ENCODE data around the gene TNNC2. TPM values are rescaled to one million over a fixed set of nuclear protein-coding genes. Genes with fewer than 3 reads are reported as not detected.

The TNNC2 gene
- total RNA-seq, 2 experiments from 2014 or later, result not detected

GRCh38 chr20:45776931-45777330, 50.2 kb downstream of the TNNC2 start:
- BruUV-seq (replicated peaks), result no TSS peak
- Histone ChIP-seq H2AFZ (ENCODE audit: low read length) (no peak overlapping the region), H3K9me3 (ENCODE audit: low read length) (no peaks in the 10 kb centered on the region), H3K4me3 (ENCODE audit: low read depth, low read length, poor library complexity, severe bottlenecking) (no peak overlapping the region), H3K9me2 (ENCODE audit: insufficient read depth, low read length) (no peaks in the 10 kb centered on the region), H4K20me1 (ENCODE audit: insufficient read depth, low read length) (no peaks in the 10 kb centered on the region), H3K27ac (ENCODE audit: low read depth, low read length, poor library complexity, severe bottlenecking) (no peak overlapping the region), H3K36me3 (ENCODE audit: insufficient read depth, low read length) (no peaks in the 10 kb centered on the region), H3K79me2 (ENCODE audit: insufficient read depth, low read depth, low read length) (no peaks in the 10 kb centered on the region), H3K4me1 (ENCODE audit: insufficient read depth, low read length, poor library complexity, severe bottlenecking) (no peaks in the 10 kb centered on the region), H3K4me2 (ENCODE audit: low read length) (no peak overlapping the region)
- ChIA-PET CTCF (ENCODE audit: unreplicated experiment) (no interaction called here), POLR2A (interaction anchor here (0.5 kb wide), 1 partner anchor 19 kb away, joined by 3 read pairs; no protein-coding TSS in a partner anchor)
- TF ChIP-seq CTCF (conservative IDR thresholded peaks at IDR 0.05; ENCODE audit: low read length), result no peak
- TF ChIP-seq EZH2phosphoT487 (IDR thresholded peaks at IDR 0.05; ENCODE audit: borderline replicate concordance, low read depth, low read length), result no peak
- no peak for DNase-seq (ENCODE audit: low spot score)
- intact Hi-C loops (cut with micrococcal nuclease; ENCODE audit: unreplicated experiment), result no loop called here

- no peaks in the 10 kb centered on the region for H3K79me2 ChIP-seq (ENCODE audit: insufficient read depth, low read depth, low read length)
- CTCF ChIA-PET (ENCODE audit: unreplicated experiment), result no interaction called here
- intact Hi-C loops (cut with micrococcal nuclease; ENCODE audit: unreplicated experiment), result no loop called here
- H3K4me1 ChIP-seq (ENCODE audit: insufficient read depth, low read length, poor library complexity, severe bottlenecking), result peaks cover 3% of the 10 kb centered on the region
- no peaks in the 10 kb centered on the region for H3K9me2 ChIP-seq (ENCODE audit: insufficient read depth, low read length)
- no peaks in the 10 kb centered on the region for H3K36me3 ChIP-seq (ENCODE audit: insufficient read depth, low read length)
- no peak for TF ChIP-seq CTCF (conservative IDR thresholded peaks at IDR 0.05; ENCODE audit: low read length)
- no peak for TF ChIP-seq EZH2phosphoT487 (IDR thresholded peaks at IDR 0.05; ENCODE audit: borderline replicate concordance, low read depth, low read length)
- BruUV-seq (replicated peaks), result no TSS peak
- H4K20me1 ChIP-seq (ENCODE audit: insufficient read depth, low read length), result no peaks in the 10 kb centered on the region
- no peaks in the 10 kb centered on the region for H3K9me3 ChIP-seq (ENCODE audit: low read length)
- H3K4me3 ChIP-seq (ENCODE audit: low read depth, low read length, poor library complexity, severe bottlenecking), result no peak overlapping the region
- H3K27ac ChIP-seq (ENCODE audit: low read depth, low read length, poor library complexity, severe bottlenecking), result no peak overlapping the region
- no peak overlapping the region for H3K4me2 ChIP-seq (ENCODE audit: low read length)
- H2AFZ ChIP-seq (ENCODE audit: low read length), result no peak overlapping the region
- POLR2A ChIA-PET, result no interaction called here
- DNase-seq (ENCODE audit: low spot score), result no peak
Measured at GRCh38 chr20:45775411-45775810, 51.7 kb downstream of the TNNC2 start.

- no peaks in the 10 kb centered on the region for H3K9me3 ChIP-seq (ENCODE audit: low read length)
- BruUV-seq (replicated peaks), result no TSS peak
- intact Hi-C loops (cut with micrococcal nuclease; ENCODE audit: unreplicated experiment), result loop anchor here (5.0 kb wide), 2 partner anchors 323 to 413 kb away; partner anchors contain the start of gene SYS1
- no peak overlapping the region for H3K4me3 ChIP-seq (ENCODE audit: low read depth, low read length, poor library complexity, severe bottlenecking)
- H4K20me1 ChIP-seq (ENCODE audit: insufficient read depth, low read length), result no peaks in the 10 kb centered on the region
- ChIA-PET POLR2A (no interaction called here), CTCF (ENCODE audit: unreplicated experiment) (no interaction called here)
- H3K27ac ChIP-seq (ENCODE audit: low read depth, low read length, poor library complexity, severe bottlenecking), result no peak overlapping the region
- H3K4me1 ChIP-seq (ENCODE audit: insufficient read depth, low read length, poor library complexity, severe bottlenecking), result peaks cover 3% of the 10 kb centered on the region
- TF ChIP-seq EZH2phosphoT487 (IDR thresholded peaks at IDR 0.05; ENCODE audit: borderline replicate concordance, low read depth, low read length) (no peak), CTCF (conservative IDR thresholded peaks at IDR 0.05; ENCODE audit: low read length) (no peak)
- H3K9me2 ChIP-seq (ENCODE audit: insufficient read depth, low read length), result no peaks in the 10 kb centered on the region
- no peaks in the 10 kb centered on the region for H3K79me2 ChIP-seq (ENCODE audit: insufficient read depth, low read depth, low read length)
- no peak overlapping the region for H2AFZ ChIP-seq (ENCODE audit: low read length)
- no peak overlapping the region for H3K4me2 ChIP-seq (ENCODE audit: low read length)
- no peak for DNase-seq (ENCODE audit: low spot score)
- no peaks in the 10 kb centered on the region for H3K36me3 ChIP-seq (ENCODE audit: insufficient read depth, low read length)
Measured at GRCh38 chr20:45774945-45775344, 52.2 kb downstream of the TNNC2 start.

Small RNA genes within 50 kb of the gene (small RNA-seq; reads per million reads assigned to genes)
- not detected for gene RNU6ATAC38P

Other genes with a start within 250 kb of the TNNC2 start
- not detected in 2 replicates for gene WFDC8, start 248.0 kb downstream of the TNNC2 start, total RNA-seq (2014; rRNA removed; shearing (Covaris generic))
- gene WFDC8, start 248.0 kb downstream of the TNNC2 start, total RNA-seq (2022), result not detected in 2 replicates
- gene WFDC10A, start 197.6 kb downstream of the TNNC2 start, total RNA-seq (2014; rRNA removed; shearing (Covaris generic)), result not detected in 2 replicates
- gene WFDC10A, start 197.6 kb downstream of the TNNC2 start, total RNA-seq (2022), result not detected in 2 replicates
- gene WFDC9, start 196.0 kb downstream of the TNNC2 start, total RNA-seq (2014; rRNA removed; shearing (Covaris generic)), result not detected in 2 replicates
- not detected in 2 replicates for gene WFDC9, start 196.0 kb downstream of the TNNC2 start, total RNA-seq (2022)
- gene WFDC11, start 157.1 kb downstream of the TNNC2 start, total RNA-seq (2014; rRNA removed; shearing (Covaris generic)), result not detected in 2 replicates
- gene WFDC11, start 157.1 kb downstream of the TNNC2 start, total RNA-seq (2022), result not detected in 2 replicates
- not detected in 2 replicates for gene WFDC13, start 125.3 kb downstream of the TNNC2 start, total RNA-seq (2014; rRNA removed; shearing (Covaris generic))
- not detected in 2 replicates for gene WFDC13, start 125.3 kb downstream of the TNNC2 start, total RNA-seq (2022)
- gene WFDC10B, start 122.3 kb downstream of the TNNC2 start, total RNA-seq (2014; rRNA removed; shearing (Covaris generic)), result not detected in 2 replicates
- not detected in 2 replicates for gene WFDC10B, start 122.3 kb downstream of the TNNC2 start, total RNA-seq (2022)
- gene SPINT4, start 105.0 kb downstream of the TNNC2 start, total RNA-seq (2014; rRNA removed; shearing (Covaris generic)), result not detected in 2 replicates
- not detected in 2 replicates for gene SPINT4, start 105.0 kb downstream of the TNNC2 start, total RNA-seq (2022)
- gene WFDC3, start 35.4 kb downstream of the TNNC2 start, total RNA-seq (2014; rRNA removed; shearing (Covaris generic)), result not detected in 2 replicates
- not detected in 2 replicates for gene WFDC3, start 35.4 kb downstream of the TNNC2 start, total RNA-seq (2022)
- gene DNTTIP1, start 35.4 kb downstream of the TNNC2 start, total RNA-seq (2014; rRNA removed; shearing (Covaris generic)), result 25.8 and 30.5 TPM in 2 replicates
- gene DNTTIP1, start 35.4 kb downstream of the TNNC2 start, total RNA-seq (2022), result 38.7 and 38.8 TPM in 2 replicates
- gene UBE2C, start 14.7 kb downstream of the TNNC2 start, total RNA-seq (2014; rRNA removed; shearing (Covaris generic)), result 225 and 269 TPM in 2 replicates
- 222 and 255 TPM in 2 replicates for gene UBE2C, start 14.7 kb downstream of the TNNC2 start, total RNA-seq (2022)
- 0.49 and 0.79 TPM in 2 replicates for gene SNX21, start 6.5 kb upstream of the TNNC2 start, total RNA-seq (2014; rRNA removed; shearing (Covaris generic))
- gene SNX21, start 6.5 kb upstream of the TNNC2 start, total RNA-seq (2022), result 0.49 and 1.1 TPM in 2 replicates
- gene ACOT8, start 30.1 kb upstream of the TNNC2 start, total RNA-seq (2014; rRNA removed; shearing (Covaris generic)), result 37.1 and 44.6 TPM in 2 replicates
- gene ACOT8, start 30.1 kb upstream of the TNNC2 start, total RNA-seq (2022), result 28.0 and 28.2 TPM in 2 replicates
- gene ZSWIM3, start 30.3 kb upstream of the TNNC2 start, total RNA-seq (2014; rRNA removed; shearing (Covaris generic)), result 5.7 and 12.0 TPM in 2 replicates
- 6.0 and 6.8 TPM in 2 replicates for gene ZSWIM3, start 30.3 kb upstream of the TNNC2 start, total RNA-seq (2022)
- 10.9 and 19.2 TPM in 2 replicates for gene ZSWIM1, start 53.9 kb upstream of the TNNC2 start, total RNA-seq (2014; rRNA removed; shearing (Covaris generic))
- gene ZSWIM1, start 53.9 kb upstream of the TNNC2 start, total RNA-seq (2022), result 12.7 and 13.9 TPM in 2 replicates
- 5.8 and 6.1 TPM in 2 replicates for gene SPATA25, start 60.3 kb upstream of the TNNC2 start, total RNA-seq (2014; rRNA removed; shearing (Covaris generic))
- gene SPATA25, start 60.3 kb upstream of the TNNC2 start, total RNA-seq (2022), result 5.8 and 5.9 TPM in 2 replicates
- 6.0 and 10.7 TPM in 2 replicates for gene NEURL2, start 63.9 kb upstream of the TNNC2 start, total RNA-seq (2014; rRNA removed; shearing (Covaris generic))
- 6.2 and 9.9 TPM in 2 replicates for gene NEURL2, start 63.9 kb upstream of the TNNC2 start, total RNA-seq (2022)
- 27.1 and 33.1 TPM in 2 replicates for gene CTSA, start 64.0 kb upstream of the TNNC2 start, total RNA-seq (2014; rRNA removed; shearing (Covaris generic))
- gene CTSA, start 64.0 kb upstream of the TNNC2 start, total RNA-seq (2022), result 36.4 and 36.7 TPM in 2 replicates
- gene PLTP, start 84.8 kb upstream of the TNNC2 start, total RNA-seq (2014; rRNA removed; shearing (Covaris generic)), result 14.3 and 17.1 TPM in 2 replicates
- gene PLTP, start 84.8 kb upstream of the TNNC2 start, total RNA-seq (2022), result 12.7 and 15.8 TPM in 2 replicates
- 16.7 and 21.2 TPM in 2 replicates for gene PCIF1, start 107.4 kb upstream of the TNNC2 start, total RNA-seq (2014; rRNA removed; shearing (Covaris generic))
- 40.6 and 50.3 TPM in 2 replicates for gene PCIF1, start 107.4 kb upstream of the TNNC2 start, total RNA-seq (2022)
- 15.0 and 21.0 TPM in 2 replicates for gene ZNF335, start 144.9 kb upstream of the TNNC2 start, total RNA-seq (2014; rRNA removed; shearing (Covaris generic))
- gene ZNF335, start 144.9 kb upstream of the TNNC2 start, total RNA-seq (2022), result 28.4 and 30.5 TPM in 2 replicates
- not detected in 2 replicates for gene MMP9, start 181.6 kb upstream of the TNNC2 start, total RNA-seq (2014; rRNA removed; shearing (Covaris generic))
- not detected in 2 replicates for gene MMP9, start 181.6 kb upstream of the TNNC2 start, total RNA-seq (2022)
- 0.18 and 3.8 TPM in 2 replicates for gene SLC12A5, start 201.9 kb upstream of the TNNC2 start, total RNA-seq (2014; rRNA removed; shearing (Covaris generic))
- 10.3 and 11.0 TPM in 2 replicates for gene SLC12A5, start 201.9 kb upstream of the TNNC2 start, total RNA-seq (2022)

Measured in OCI-LY7 (cell line).